Muscle layer of duodenum (tissue), 2 donors: ENCODE measurements around the gene MCAT.
A peak's percentile ranks its signal among the peaks of the same experiment; 100 is the strongest.

Experiments
- H3K27ac ChIP-seq: one replicate; pipeline ENCODE4 v1.7.0; 2013; ENCODE audit warnings: mild to moderate bottlenecking, low read length
- H3K27me3 ChIP-seq: one replicate; pipeline ENCODE4 v1.7.0; 2013; ENCODE audit warnings: low read depth, mild to moderate bottlenecking, control low read depth, low read length
- H3K36me3 ChIP-seq, 2 donors: one replicate each; pipeline ENCODE4 v1.7.0; 2013; ENCODE audit warnings: low read length in 2 of 2, control low read depth in 1 of 2, mild to moderate bottlenecking in 1 of 2; ENCODE audit not compliant: insufficient read depth in 2 of 2, control insufficient read depth in 1 of 2
- H3K4me1 ChIP-seq, 2 donors: one replicate each; pipeline ENCODE4 v1.7.0; 2013; ENCODE audit warnings: low read length in 2 of 2, mild to moderate bottlenecking in 2 of 2, control low read depth in 1 of 2, moderate library complexity in 1 of 2; ENCODE audit not compliant: insufficient read depth in 2 of 2, control insufficient read depth in 1 of 2
- H3K4me3 ChIP-seq, 2 donors: one replicate each; pipeline ENCODE4 v1.7.0; 2013; ENCODE audit warnings: low read length in 2 of 2, low read depth in 1 of 2, mild to moderate bottlenecking in 1 of 2
- H3K9me3 ChIP-seq, 2 donors: one replicate each; pipeline ENCODE4 v1.7.0; 2013; ENCODE audit warnings: low read length in 2 of 2, control low read depth in 1 of 2, mild to moderate bottlenecking in 1 of 2; ENCODE audit not compliant: control insufficient read depth in 1 of 2
- donor health status: healthy.

MCAT gene

GRCh38 chr22:43142880-43143562 is at the start of gene MCAT:
MCAT (minus strand) TSS chr22:43143398; CDS start chr22:43143348, 50 bp downstream.
- Histone ChIP-seq H3K4me3 (peak within 1 kb of the TSS; percentile 72 to 98), H3K4me1 (peaks cover 0 to 14% of the 10 kb centered on the region in 2 donors), H3K9me3 (no peaks in the 10 kb centered on the region), H3K27me3 (no peaks in the 10 kb centered on the region), H3K36me3 (peaks cover 15 to 31% of the 10 kb centered on the region in 2 donors), H3K27ac (peak within 1 kb of the TSS; percentile 72)

DNA sequence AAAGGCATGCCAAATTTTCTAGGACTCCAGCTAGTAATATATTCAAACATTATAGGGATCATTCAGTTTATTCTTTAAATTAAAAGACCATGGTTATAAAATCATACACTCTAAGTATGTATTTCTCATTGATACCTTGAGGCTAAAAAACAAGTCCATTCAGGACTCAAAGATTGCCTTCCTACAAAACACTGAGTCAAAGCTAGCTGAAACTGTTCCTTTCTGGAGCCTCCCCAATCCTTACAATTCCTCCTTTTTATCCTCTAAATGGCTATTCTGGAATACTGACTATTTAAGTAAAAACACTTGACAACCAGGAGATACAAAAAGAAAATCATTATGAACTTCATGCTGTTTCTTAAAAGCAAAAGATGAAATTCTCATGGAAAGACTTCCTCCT is 48.6 kb upstream of the MCAT start:
- H3K4me1 ChIP-seq: peaks cover 0 to 3% of the 10 kb centered on the region in 2 donors
- no peak overlapping the region for H3K4me3 ChIP-seq
- H3K27me3 ChIP-seq: peaks cover 6% of the 10 kb centered on the region
- H3K36me3 ChIP-seq: no peaks in the 10 kb centered on the region
- no peaks in the 10 kb centered on the region for H3K9me3 ChIP-seq
- no peak overlapping the region for H3K27ac ChIP-seq

DNA sequence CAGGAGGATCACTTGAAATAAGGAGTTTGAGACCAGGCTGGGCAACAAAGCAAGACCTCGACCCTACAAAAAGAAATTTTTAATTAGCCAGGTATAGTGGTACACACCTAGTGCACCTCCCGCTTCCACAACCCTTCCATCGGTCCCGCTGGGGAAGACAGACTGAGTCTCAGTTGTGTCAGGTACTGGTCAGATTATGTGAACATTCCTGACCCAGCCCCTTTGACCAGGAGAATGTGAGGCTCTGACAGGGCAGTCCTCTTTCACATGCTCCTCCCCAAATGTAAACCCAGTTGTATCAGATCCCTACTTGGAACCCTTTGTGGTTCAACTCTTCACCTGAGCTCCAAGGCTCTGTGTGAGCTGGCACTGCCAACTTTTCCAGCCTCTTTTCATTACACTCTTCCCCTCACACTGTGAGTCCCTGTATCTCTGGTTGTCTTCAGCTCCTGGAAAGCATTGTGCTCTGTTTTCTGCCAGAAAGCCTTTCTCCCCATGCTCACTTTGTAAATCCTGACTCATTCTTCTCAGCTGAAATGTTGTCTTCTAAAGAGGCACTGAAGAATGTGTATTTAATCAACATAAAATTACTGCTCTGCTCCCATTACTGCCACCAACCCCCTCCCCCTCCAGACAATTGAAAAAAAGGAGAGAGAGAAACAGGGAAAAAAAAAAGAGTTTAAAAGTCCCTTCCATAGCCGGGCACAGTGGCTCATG is 45.8 kb upstream of the MCAT start:
- H3K4me3 ChIP-seq: no peak overlapping the region
- H3K36me3 ChIP-seq: no peaks in the 10 kb centered on the region
- H3K4me1 ChIP-seq: peaks cover 0 to 14% of the 10 kb centered on the region in 2 donors
- H3K27me3 ChIP-seq: no peaks in the 10 kb centered on the region
- no peak overlapping the region for H3K27ac ChIP-seq
- no peaks in the 10 kb centered on the region for H3K9me3 ChIP-seq

DNA sequence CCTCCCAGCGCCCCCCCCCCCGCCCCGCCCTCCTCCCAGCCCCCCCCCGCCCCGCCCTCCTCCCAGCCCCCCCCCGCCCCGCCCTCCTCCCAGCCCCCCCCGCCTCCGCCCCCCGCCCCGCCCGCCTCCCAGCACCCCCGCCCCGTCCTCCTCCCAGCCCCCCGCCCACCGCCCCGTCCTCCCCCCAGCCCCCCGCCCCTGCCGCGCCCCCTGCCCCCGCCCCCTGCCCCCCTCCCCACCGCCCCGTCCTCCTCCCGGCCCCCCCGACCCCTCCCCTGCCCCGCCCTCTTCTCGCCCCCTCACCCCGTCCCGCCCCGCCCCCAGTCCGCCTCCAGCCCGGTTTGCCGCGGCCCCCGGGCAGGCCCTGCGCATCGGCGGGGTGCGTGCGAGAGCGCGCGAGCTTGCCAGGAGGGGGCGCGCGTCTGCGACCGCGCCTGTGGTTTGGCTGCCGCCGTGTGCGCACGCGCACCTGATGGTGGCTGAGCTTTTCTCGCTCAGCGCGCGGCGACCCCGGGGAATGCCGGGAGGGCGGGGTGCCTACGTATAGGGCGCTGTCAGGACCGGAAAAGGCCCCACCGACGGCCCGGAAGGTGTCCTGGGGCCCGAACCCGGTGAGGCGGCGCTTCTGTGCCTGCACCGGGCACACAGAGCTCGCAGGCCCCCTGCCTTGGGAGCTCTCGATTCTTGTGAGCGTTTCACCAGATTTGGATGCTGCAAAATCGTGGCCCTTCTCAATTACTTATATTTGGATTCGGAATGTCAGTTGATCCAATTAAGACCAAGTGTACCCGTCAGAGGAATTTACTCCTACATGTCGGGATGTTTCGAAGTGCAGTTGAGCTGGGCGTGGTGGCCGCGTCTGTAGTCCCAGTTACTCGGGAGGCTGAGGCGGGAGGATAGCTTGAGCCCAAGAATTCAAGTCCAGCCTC is 44.2 kb upstream of the MCAT start:
- no peaks in the 10 kb centered on the region for H3K27me3 ChIP-seq
- H3K36me3 ChIP-seq: peaks cover 0 to 4% of the 10 kb centered on the region in 2 donors
- H3K4me3 ChIP-seq: peak overlapping the region; percentile 55 to 59
- no peaks in the 10 kb centered on the region for H3K9me3 ChIP-seq
- H3K4me1 ChIP-seq: peaks cover 0 to 14% of the 10 kb centered on the region in 2 donors
- peak overlapping the region; percentile 87 for H3K27ac ChIP-seq

- Histone ChIP-seq H3K36me3 (peaks cover 0 to 5% of the 10 kb centered on the region in 2 donors), H3K9me3 (no peaks in the 10 kb centered on the region), H3K4me1 (peaks cover 0 to 14% of the 10 kb centered on the region in 2 donors), H3K27me3 (no peaks in the 10 kb centered on the region), H3K4me3 (peak within 1 kb of the TSS; percentile 76 to 77), H3K27ac (peak within 1 kb of the TSS; percentile 87)
Measured at GRCh38 chr22:43186272-43187170, 43.3 kb upstream of the MCAT start, which contains the start of gene TTLL12. TTLL12 (minus strand) TSS chr22:43187134; CDS start chr22:43187069, 65 bp downstream.

DNA sequence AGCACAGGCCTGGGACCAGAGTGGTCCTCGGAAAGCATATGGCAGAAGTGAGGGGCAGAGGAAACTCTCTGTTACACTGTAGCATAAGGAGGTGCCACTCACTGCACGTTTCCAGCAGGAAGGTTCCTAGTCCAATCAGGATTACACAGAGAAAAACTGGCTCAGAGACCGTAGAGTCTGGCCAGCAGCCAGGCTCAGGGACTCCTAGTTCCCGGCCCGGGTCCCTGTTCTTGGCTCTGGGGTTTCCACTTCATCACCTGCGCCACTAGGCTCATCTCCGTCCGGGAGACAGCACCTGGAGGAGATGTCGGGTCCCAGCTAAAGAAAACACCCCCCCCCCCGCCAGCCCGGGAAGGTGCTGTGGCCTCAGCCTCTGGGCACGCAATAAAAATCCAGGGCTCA is 42.7 kb upstream of the MCAT start:
- H3K36me3 ChIP-seq: peaks cover 0 to 5% of the 10 kb centered on the region in 2 donors
- peak overlapping the region; percentile 76 to 77 for H3K4me3 ChIP-seq
- no peaks in the 10 kb centered on the region for H3K9me3 ChIP-seq
- H3K27ac ChIP-seq: no peak overlapping the region
- no peaks in the 10 kb centered on the region for H3K27me3 ChIP-seq
- peaks cover 0 to 14% of the 10 kb centered on the region in 2 donors for H3K4me1 ChIP-seq

DNA sequence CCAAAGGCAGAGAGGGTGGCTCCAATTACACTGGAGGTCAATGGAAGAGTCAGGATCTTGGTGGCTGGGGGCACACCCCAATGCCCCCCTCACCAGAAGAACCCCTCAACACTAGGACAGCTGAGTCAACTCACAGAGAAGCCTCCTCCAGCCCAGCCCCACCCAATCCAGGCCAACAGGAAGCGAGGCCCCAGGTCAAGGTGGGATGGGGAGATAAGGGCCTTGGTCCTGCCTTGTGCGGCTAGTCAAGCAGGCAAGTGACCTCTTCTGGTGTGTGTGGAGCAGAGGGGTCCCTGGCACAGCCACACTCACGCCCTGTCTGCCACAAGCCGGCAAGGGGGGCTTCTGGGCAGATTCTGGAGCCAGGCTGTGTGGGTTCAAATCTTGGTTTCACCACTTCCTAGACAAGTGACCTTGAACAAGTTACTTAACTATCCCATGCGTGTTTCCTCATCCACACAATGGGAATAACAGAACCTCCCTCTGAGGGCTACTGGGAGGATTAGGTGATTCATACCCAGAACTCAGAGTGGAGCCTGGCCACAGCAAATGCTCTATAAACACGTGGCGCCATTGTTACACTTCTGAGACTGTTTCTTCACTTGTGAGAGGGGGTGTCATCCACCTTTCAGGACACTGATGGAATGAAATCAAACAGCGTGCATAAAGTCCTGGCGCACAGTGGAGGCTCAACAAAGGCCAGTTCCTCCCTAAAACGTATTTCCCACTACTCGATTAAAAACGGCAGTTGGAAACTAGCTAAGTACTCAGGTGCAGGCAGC is 40.5 kb upstream of the MCAT start:
- Histone ChIP-seq H3K27ac (no peak overlapping the region), H3K4me3 (no peak overlapping the region), H3K36me3 (peaks cover 4 to 22% of the 10 kb centered on the region in 2 donors), H3K9me3 (no peaks in the 10 kb centered on the region), H3K27me3 (no peaks in the 10 kb centered on the region), H3K4me1 (peaks cover 0 to 14% of the 10 kb centered on the region in 2 donors)

DNA sequence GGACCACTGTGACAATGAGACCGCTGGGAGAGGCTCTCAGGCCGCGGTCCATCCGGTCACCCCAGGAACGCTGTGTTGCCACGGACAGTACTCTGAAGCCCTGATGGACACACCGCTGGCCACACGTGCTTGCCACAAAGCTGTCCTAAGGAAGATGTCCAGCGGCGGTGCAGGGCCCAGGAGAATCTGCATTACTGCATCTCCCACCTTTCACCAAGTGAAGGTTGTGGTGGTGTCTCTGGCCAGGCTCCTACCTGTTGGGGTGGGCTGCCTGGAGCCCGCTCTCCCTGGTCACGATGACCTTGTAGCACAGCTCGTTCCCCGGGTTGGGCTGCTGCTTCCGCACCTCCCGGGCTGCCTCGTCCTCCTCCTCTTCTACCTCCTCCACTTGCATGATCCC is 39.5 kb upstream of the MCAT start:
- H3K27me3 ChIP-seq: no peaks in the 10 kb centered on the region
- peaks cover 5 to 25% of the 10 kb centered on the region in 2 donors for H3K36me3 ChIP-seq
- H3K4me3 ChIP-seq: no peak overlapping the region
- peaks cover 0 to 11% of the 10 kb centered on the region in 2 donors for H3K4me1 ChIP-seq
- H3K9me3 ChIP-seq: no peaks in the 10 kb centered on the region
- H3K27ac ChIP-seq: no peak overlapping the region

DNA sequence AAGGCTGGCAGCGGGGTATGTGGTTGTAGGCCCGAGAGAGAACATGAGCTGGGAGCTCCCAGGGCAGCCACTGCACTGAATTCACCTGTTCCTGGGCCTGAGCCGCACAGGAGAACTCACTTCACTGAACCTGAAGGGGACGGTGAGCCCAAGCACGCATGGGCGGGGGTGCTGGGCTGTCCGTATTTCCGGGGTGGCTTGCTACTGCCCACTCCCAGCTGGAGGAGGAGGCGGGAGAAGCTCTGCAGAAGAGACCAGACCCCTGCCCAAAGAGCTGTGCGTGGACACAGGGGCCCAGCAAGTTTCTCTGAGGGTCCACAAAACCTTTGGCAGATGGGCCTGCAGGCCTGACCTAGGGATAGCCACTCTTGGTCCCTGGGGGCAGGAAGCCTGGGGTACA is 38.9 kb upstream of the MCAT start:
- no peak overlapping the region for H3K27ac ChIP-seq
- H3K9me3 ChIP-seq: no peaks in the 10 kb centered on the region

More for the DNA sequence above, 38.9 kb upstream of the MCAT start:
- no peak overlapping the region for H3K4me3 ChIP-seq
- H3K36me3 ChIP-seq: peaks cover 5 to 25% of the 10 kb centered on the region in 2 donors
- H3K27me3 ChIP-seq: no peaks in the 10 kb centered on the region
- H3K4me1 ChIP-seq: peaks cover 0 to 11% of the 10 kb centered on the region in 2 donors
